Measurements from ENCODE around the gene PPHLN1.

- TF ChIP-seq, protein P1, sequence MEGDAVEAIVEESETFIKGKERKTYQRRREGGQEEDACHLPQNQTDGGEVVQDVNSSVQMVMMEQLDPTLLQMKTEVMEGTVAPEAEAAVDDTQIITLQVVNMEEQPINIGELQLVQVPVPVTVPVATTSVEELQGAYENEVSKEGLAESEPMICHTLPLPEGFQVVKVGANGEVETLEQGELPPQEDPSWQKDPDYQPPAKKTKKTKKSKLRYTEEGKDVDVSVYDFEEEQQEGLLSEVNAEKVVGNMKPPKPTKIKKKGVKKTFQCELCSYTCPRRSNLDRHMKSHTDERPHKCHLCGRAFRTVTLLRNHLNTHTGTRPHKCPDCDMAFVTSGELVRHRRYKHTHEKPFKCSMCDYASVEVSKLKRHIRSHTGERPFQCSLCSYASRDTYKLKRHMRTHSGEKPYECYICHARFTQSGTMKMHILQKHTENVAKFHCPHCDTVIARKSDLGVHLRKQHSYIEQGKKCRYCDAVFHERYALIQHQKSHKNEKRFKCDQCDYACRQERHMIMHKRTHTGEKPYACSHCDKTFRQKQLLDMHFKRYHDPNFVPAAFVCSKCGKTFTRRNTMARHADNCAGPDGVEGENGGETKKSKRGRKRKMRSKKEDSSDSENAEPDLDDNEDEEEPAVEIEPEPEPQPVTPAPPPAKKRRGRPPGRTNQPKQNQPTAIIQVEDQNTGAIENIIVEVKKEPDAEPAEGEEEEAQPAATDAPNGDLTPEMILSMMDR (IDR thresholded peaks at IDR 0.05 in 4 of 5, conservative IDR thresholded peaks at IDR 0.05 in 1 of 5) = no peak
- no peak for TF ChIP-seq POLR2A (IDR thresholded peaks at IDR 0.05)
These were observed 39.2 kb upstream of the PPHLN1 start for GRCh38 chr12:42286741-42287140.

All from gastrocnemius medialis (tissue), 4 donors.